IMR-90 (cell line): Measurements from ENCODE around the gene CCDC12.

Experiments
- FOS ChIP-seq: fragments of 150-350 bp; IDR thresholded peaks from 2 replicates; pipeline ENCODE4 v1.6.1; 2016; ENCODE audit warnings: low read depth, low read length
- POLR2A ChIP-seq: IDR thresholded peaks from 2 replicates; pipeline ENCODE4 v1.6.1; 2012; ENCODE audit warnings: mild to moderate bottlenecking, low read depth, low read length
- RAD21 ChIP-seq: IDR thresholded peaks from 2 replicates; pipeline ENCODE4 v1.6.1; 2012; ENCODE audit warnings: low read length, improper control_type of control experiment
- SMC3 ChIP-seq: fragments of 150-350 bp; IDR thresholded peaks from 2 replicates; pipeline ENCODE4 v1.6.1; 2016; ENCODE audit warnings: low read depth, mild to moderate bottlenecking, antibody characterized with exemption, low read length, moderate library complexity
- TF ChIP-seq, protein P1 (sequence below): conservative IDR thresholded peaks from 2 replicates; pipeline ENCODE4 v1.5.1; 2012; ENCODE audit warnings: mild to moderate bottlenecking, low read depth, low read length, improper control_type of control experiment
- TF ChIP-seq, protein P2 (sequence below): fragments of 150-350 bp; IDR thresholded peaks from 2 replicates; pipeline ENCODE4 v1.6.1; 2017; ENCODE audit warnings: mild to moderate bottlenecking, antibody characterized with exemption, low read length, low read depth

DNA sequence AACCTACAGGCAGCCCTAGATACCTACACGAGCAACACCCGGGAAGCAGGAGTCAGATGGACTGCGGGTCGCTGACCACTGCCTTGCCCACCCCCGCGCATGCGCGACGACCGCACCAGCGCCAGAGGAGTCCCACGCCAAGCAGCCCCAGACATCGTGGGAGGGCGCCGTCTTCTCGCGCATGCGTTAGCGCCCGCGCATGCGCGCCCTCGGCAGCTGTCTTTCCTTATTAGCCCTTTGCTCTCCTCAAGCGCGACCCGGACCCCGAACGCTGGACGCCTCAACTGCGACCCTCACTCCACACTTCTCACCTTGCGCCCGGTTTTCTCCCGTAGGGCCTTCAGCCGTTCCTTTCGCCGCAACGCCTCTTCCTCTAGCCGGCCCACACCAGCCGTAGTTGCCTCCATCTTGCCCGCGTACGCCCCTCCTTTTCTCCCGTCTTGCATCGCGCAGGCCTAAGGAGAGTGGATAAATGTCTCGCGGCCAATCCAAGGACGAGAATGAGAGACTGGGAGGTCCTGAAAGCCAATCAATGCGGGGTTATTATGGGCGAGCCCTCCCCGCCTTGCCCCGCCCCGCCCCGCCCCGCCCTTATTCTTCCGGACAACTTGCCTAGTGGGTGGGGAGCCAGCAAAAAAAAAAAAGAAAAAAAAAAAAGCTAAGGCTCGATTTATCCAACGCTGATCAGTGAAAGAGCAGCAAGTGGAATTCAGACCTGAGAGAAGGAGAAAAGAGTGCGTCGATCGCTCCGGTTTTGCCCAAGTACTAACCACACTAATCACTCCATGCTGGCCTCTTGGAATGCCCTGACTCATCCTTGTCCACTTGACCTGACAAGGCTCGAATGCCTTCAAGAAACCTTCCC lies at the start of gene CCDC12:
- TF ChIP-seq, protein P1, sequence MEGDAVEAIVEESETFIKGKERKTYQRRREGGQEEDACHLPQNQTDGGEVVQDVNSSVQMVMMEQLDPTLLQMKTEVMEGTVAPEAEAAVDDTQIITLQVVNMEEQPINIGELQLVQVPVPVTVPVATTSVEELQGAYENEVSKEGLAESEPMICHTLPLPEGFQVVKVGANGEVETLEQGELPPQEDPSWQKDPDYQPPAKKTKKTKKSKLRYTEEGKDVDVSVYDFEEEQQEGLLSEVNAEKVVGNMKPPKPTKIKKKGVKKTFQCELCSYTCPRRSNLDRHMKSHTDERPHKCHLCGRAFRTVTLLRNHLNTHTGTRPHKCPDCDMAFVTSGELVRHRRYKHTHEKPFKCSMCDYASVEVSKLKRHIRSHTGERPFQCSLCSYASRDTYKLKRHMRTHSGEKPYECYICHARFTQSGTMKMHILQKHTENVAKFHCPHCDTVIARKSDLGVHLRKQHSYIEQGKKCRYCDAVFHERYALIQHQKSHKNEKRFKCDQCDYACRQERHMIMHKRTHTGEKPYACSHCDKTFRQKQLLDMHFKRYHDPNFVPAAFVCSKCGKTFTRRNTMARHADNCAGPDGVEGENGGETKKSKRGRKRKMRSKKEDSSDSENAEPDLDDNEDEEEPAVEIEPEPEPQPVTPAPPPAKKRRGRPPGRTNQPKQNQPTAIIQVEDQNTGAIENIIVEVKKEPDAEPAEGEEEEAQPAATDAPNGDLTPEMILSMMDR: no peak
- TF ChIP-seq FOS: peak; percentile 70; the same call in 1 of the 2 replicates
- no peak for TF ChIP-seq SMC3
- TF ChIP-seq POLR2A: peak; percentile 96
- TF ChIP-seq RAD21: no peak
- TF ChIP-seq, protein P2, sequence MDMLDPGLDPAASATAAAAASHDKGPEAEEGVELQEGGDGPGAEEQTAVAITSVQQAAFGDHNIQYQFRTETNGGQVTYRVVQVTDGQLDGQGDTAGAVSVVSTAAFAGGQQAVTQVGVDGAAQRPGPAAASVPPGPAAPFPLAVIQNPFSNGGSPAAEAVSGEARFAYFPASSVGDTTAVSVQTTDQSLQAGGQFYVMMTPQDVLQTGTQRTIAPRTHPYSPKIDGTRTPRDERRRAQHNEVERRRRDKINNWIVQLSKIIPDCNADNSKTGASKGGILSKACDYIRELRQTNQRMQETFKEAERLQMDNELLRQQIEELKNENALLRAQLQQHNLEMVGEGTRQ: no peak
